HEK293 (cell line): ENCODE data around the gene VWC2L.

Experiments used
- CTCF ChIA-PET: fragments of 350-600 bp; formaldehyde crosslinking; extraction: SDS; loops from one replicate; lab custom pipeline; 2021; ENCODE audit warnings: antibody characterized with exemption; lab: Yijun Ruan, JAX
- POLR2A ChIA-PET: fragments of 300-600 bp; formaldehyde crosslinking; extraction: SDS; loops from one replicate; lab custom pipeline; 2020; ENCODE audit warnings: antibody characterized with exemption, inconsistent platforms; lab: Yijun Ruan, JAX
- H3K27ac ChIP-seq: fragments of 200-500 bp; sonication (Bioruptor generic); 2 replicates; pipeline ENCODE4 v1.5.1; 2014; ENCODE audit warnings: low read depth, low read length, control low read depth, inconsistent platforms; ENCODE audit errors: extremely low read depth
- H3K36me3 ChIP-seq, 2 experiments: fragments of 200-500 bp in 1 of 2; sonication (Bioruptor generic) in 1 of 2; 1 replicate in 1 of 2; 2 replicates in 1 of 2; pipeline ENCODE4 v1.5.1; 2014 to 2017; ENCODE audit warnings: inconsistent platforms in 2 of 2, low read length in 2 of 2; ENCODE audit not compliant: control insufficient read depth in 2 of 2, insufficient read depth in 1 of 2
- H3K4me1 ChIP-seq: fragments of 200-500 bp; sonication (Bioruptor generic); 2 replicates; pipeline ENCODE4 v1.5.1; 2014; ENCODE audit warnings: mild to moderate bottlenecking, low read length, inconsistent platforms; ENCODE audit not compliant: control insufficient read depth, insufficient read depth
- H3K4me3 ChIP-seq: 2 replicates; pipeline ENCODE4 v1.5.1; 2011; ENCODE audit warnings: low read depth, mild to moderate bottlenecking, control low read depth, low read length, moderate library complexity
- H3K9me3 ChIP-seq: fragments of 200-500 bp; sonication (Bioruptor generic); 2 replicates; pipeline ENCODE4 v1.5.1; 2014; ENCODE audit warnings: low read depth, low read length, inconsistent platforms; ENCODE audit not compliant: control insufficient read depth, insufficient read depth
- HIC1 ChIP-seq: fragments of 450-650 bp; formaldehyde crosslinking; IDR thresholded peaks from 2 replicates; pipeline ENCODE4 v1.5.1; 2016; ENCODE audit warnings: missing biosample characterization, missing genetic modification characterization
- HOXC10 ChIP-seq: sonication (generic); formaldehyde crosslinking; IDR thresholded peaks from 2 replicates; pipeline ENCODE4 v1.8.1; 2023; ENCODE audit warnings: mild to moderate bottlenecking, missing genetic modification reagents
- KLF7 ChIP-seq: fragments of 450-650 bp; formaldehyde crosslinking; IDR thresholded peaks from 2 replicates; pipeline ENCODE4 v1.5.1; 2016; ENCODE audit warnings: missing biosample characterization, missing genetic modification characterization, borderline replicate concordance
- PBX3 ChIP-seq: sonication (generic); formaldehyde crosslinking; IDR thresholded peaks from 2 replicates; pipeline ENCODE4 v1.8.1; 2022; ENCODE audit warnings: mild to moderate bottlenecking, moderate library complexity, missing genetic modification reagents
- PRDM1 ChIP-seq: fragments of 450-650 bp; formaldehyde crosslinking; IDR thresholded peaks from 2 replicates; pipeline ENCODE4; 2016; ENCODE audit warnings: missing biosample characterization, missing genetic modification characterization
- PRDM2 ChIP-seq: fragments of 450-650 bp; formaldehyde crosslinking; IDR thresholded peaks from 2 replicates; pipeline ENCODE4 v1.5.1; 2016; ENCODE audit warnings: missing biosample characterization, missing genetic modification characterization, borderline replicate concordance
- PRDM4 ChIP-seq: fragments of 450-650 bp; formaldehyde crosslinking; IDR thresholded peaks from 2 replicates; pipeline ENCODE4 v1.5.1; 2017; ENCODE audit warnings: missing biosample characterization, missing genetic modification characterization
- YY2 ChIP-seq: fragments of 450-650 bp; formaldehyde crosslinking; IDR thresholded peaks from 2 replicates; pipeline ENCODE4 v1.5.1; 2016; ENCODE audit warnings: missing biosample characterization, missing genetic modification characterization
- ZBTB48 ChIP-seq: fragments of 450-650 bp; formaldehyde crosslinking; IDR thresholded peaks from 2 replicates; pipeline ENCODE4 v1.5.1; 2016; ENCODE audit warnings: missing biosample characterization, missing genetic modification characterization
- ZIC2 ChIP-seq: fragments of 450-650 bp; formaldehyde crosslinking; IDR thresholded peaks from 2 replicates; pipeline ENCODE4 v1.5.1; 2016; ENCODE audit warnings: missing biosample characterization, missing genetic modification characterization
- ZNF138 ChIP-seq: fragments of 450-650 bp; formaldehyde crosslinking; IDR thresholded peaks from 2 replicates; pipeline ENCODE4 v1.5.1; 2016; ENCODE audit warnings: missing biosample characterization, missing genetic modification characterization, borderline replicate concordance
- ZNF169 ChIP-seq: fragments of 450-650 bp; formaldehyde crosslinking; IDR thresholded peaks from 2 replicates; pipeline ENCODE4 v1.5.1; 2016; ENCODE audit warnings: missing biosample characterization, missing genetic modification characterization
- ZNF175 ChIP-seq: fragments of 450-650 bp; formaldehyde crosslinking; IDR thresholded peaks from 2 replicates; pipeline ENCODE4 v1.5.1; 2016; ENCODE audit warnings: missing biosample characterization, missing genetic modification characterization
- ZNF211 ChIP-seq: fragments of 450-650 bp; formaldehyde crosslinking; IDR thresholded peaks from 2 replicates; pipeline ENCODE4 v1.5.1; 2016; ENCODE audit warnings: low read depth, missing biosample characterization, missing genetic modification characterization
- ZNF24 ChIP-seq: fragments of 450-650 bp; formaldehyde crosslinking; IDR thresholded peaks from 2 replicates; pipeline ENCODE4 v1.5.1; 2016; ENCODE audit warnings: missing biosample characterization, missing genetic modification characterization
- ZNF350 ChIP-seq: fragments of 450-650 bp; formaldehyde crosslinking; IDR thresholded peaks from 2 replicates; pipeline ENCODE4 v1.5.0; 2017; ENCODE audit warnings: missing biosample characterization, mild to moderate bottlenecking, missing genetic modification characterization
- ZNF404 ChIP-seq: fragments of 450-650 bp; formaldehyde crosslinking; IDR thresholded peaks from 2 replicates; pipeline ENCODE4 v1.5.1; 2017; ENCODE audit warnings: missing biosample characterization, missing genetic modification characterization
- ZNF549 ChIP-seq: fragments of 450-650 bp; IDR thresholded peaks from 2 replicates; pipeline ENCODE4 v1.5.1; 2018; ENCODE audit warnings: missing biosample characterization, missing genetic modification characterization, mild to moderate bottlenecking, inconsistent platforms, moderate library complexity
- ZNF561 ChIP-seq: fragments of 450-650 bp; IDR thresholded peaks from 2 replicates; pipeline ENCODE4 v1.5.1; 2018; ENCODE audit warnings: missing biosample characterization, missing genetic modification characterization, borderline replicate concordance
- ZNF654 ChIP-seq: fragments of 450-650 bp; formaldehyde crosslinking; IDR thresholded peaks from 2 replicates; pipeline ENCODE4 v1.5.1; 2016; ENCODE audit warnings: low read depth, missing biosample characterization, missing genetic modification characterization
- ZNF664 ChIP-seq: fragments of 450-650 bp; formaldehyde crosslinking; IDR thresholded peaks from 2 replicates; pipeline ENCODE4 v1.5.1; 2016; ENCODE audit warnings: missing biosample characterization, missing genetic modification characterization
- ZNF670 ChIP-seq: fragments of 450-650 bp; formaldehyde crosslinking; IDR thresholded peaks from 2 replicates; pipeline ENCODE4 v1.5.1; 2016; ENCODE audit warnings: missing biosample characterization, missing genetic modification characterization, low read depth
- ZNF747 ChIP-seq: fragments of 450-650 bp; formaldehyde crosslinking; IDR thresholded peaks from 2 replicates; pipeline ENCODE4 v1.5.1; 2016; ENCODE audit warnings: missing biosample characterization, missing genetic modification characterization

The VWC2L gene

GRCh38 chr2:214557884-214558283 lies 147.0 kb downstream of the VWC2L start (continued):
- TF ChIP-seq PRDM4 (tag by site-specific recombination): no peak
- TF ChIP-seq HOXC10: no peak
- no peak for TF ChIP-seq PRDM2
- TF ChIP-seq ZNF211 (tag by site-specific recombination): no peak
- TF ChIP-seq YY2 (tag by site-specific recombination): no peak
- no peak for TF ChIP-seq ZIC2
- TF ChIP-seq KLF7 (tag by site-specific recombination): no peak
- TF ChIP-seq, all 188 proteins: peak for 0

- ChIA-PET CTCF (no interaction called here), POLR2A (no interaction called here)
- H3K36me3 ChIP-seq: no peaks in the 10 kb centered on the region
- no peaks in the 10 kb centered on the region for H3K4me1 ChIP-seq
- H3K9me3 ChIP-seq: no peaks in the 10 kb centered on the region
- H3K4me3 ChIP-seq: no peak overlapping the region
- TF ChIP-seq ZNF404 (tag by site-specific recombination) (no peak), ZNF561 (tag by site-specific recombination) (no peak), ZNF664 (no peak), ZNF138 (no peak), ZNF549 (no peak), PRDM1 (tag by site-specific recombination) (no peak), ZNF211 (tag by site-specific recombination) (no peak), ZNF175 (tag by site-specific recombination) (no peak), ZNF350 (tag by site-specific recombination) (no peak)
- no peak overlapping the region for H3K27ac ChIP-seq
These were observed 147.5 kb downstream of the VWC2L start for GRCh38 chr2:214558341-214558740.

- ChIA-PET CTCF (no interaction called here), POLR2A (no interaction called here)
- no peaks in the 10 kb centered on the region for H3K36me3 ChIP-seq
- no peaks in the 10 kb centered on the region for H3K9me3 ChIP-seq
- H3K4me3 ChIP-seq: no peak overlapping the region
- no peak overlapping the region for H3K27ac ChIP-seq
- H3K4me1 ChIP-seq: no peaks in the 10 kb centered on the region
- TF ChIP-seq ZNF670 (tag by site-specific recombination) (no peak), ZNF175 (tag by site-specific recombination) (no peak), ZNF24 (tag by site-specific recombination) (no peak), ZNF747 (tag by site-specific recombination) (no peak), PBX3 (CRISPR knock-in tag) (no peak), ZNF169 (no peak), ZBTB48 (no peak), HIC1 (tag by site-specific recombination) (no peak), ZNF654 (tag by site-specific recombination) (no peak)
These were observed 149.3 kb downstream of the VWC2L start for GRCh38 chr2:214560176-214560575.
